H9 (cell line): ENCODE measurements around the gene PIK3C2B. TPM values are rescaled to one million over a fixed set of nuclear protein-coding genes. Genes with fewer than 3 reads are reported as not detected.

Experiments
- DNase-seq: peaks from one replicate; pipeline ENCODE4 v3.0.0-alpha.2; 2017
- H2AFZ ChIP-seq: one replicate; pipeline ENCODE4 v1.6.1; 2013; ENCODE audit warnings: mild to moderate bottlenecking, low read length, control low read depth, moderate library complexity
- H2AK5ac ChIP-seq: 2 replicates; pipeline ENCODE4 v1.6.1; 2013; ENCODE audit warnings: low read length, control low read depth, mixed read lengths; ENCODE audit not compliant: insufficient read length
- H2BK120ac ChIP-seq: one replicate; pipeline ENCODE4 v1.6.1; 2013; ENCODE audit warnings: low read depth, mild to moderate bottlenecking, low read length, control low read depth, inconsistent platforms; ENCODE audit not compliant: poor library complexity, severe bottlenecking
- H2BK12ac ChIP-seq: 2 replicates; pipeline ENCODE4 v1.6.1; 2013; ENCODE audit warnings: low read length, control low read depth, mixed read lengths, low read depth; ENCODE audit not compliant: insufficient read length
- H2BK15ac ChIP-seq: 2 replicates; pipeline ENCODE4 v1.6.1; 2013; ENCODE audit warnings: low read depth, low read length, control low read depth
- H2BK20ac ChIP-seq: one replicate; pipeline ENCODE4 v1.6.1; 2013; ENCODE audit warnings: low read depth, mild to moderate bottlenecking, low read length, control low read depth, inconsistent platforms; ENCODE audit not compliant: poor library complexity, severe bottlenecking
- H2BK5ac ChIP-seq: 2 replicates; pipeline ENCODE4 v1.6.1; 2013; ENCODE audit warnings: low read length, control low read depth, mixed read lengths; ENCODE audit not compliant: insufficient read length
- H3K14ac ChIP-seq: 2 replicates; pipeline ENCODE4 v1.6.1; 2013; ENCODE audit warnings: low read length, control low read depth; ENCODE audit not compliant: insufficient read depth
- H3K18ac ChIP-seq: 2 replicates; pipeline ENCODE4 v1.6.1; 2013; ENCODE audit warnings: low read depth, mild to moderate bottlenecking, mixed read lengths, low read length, control low read depth; ENCODE audit not compliant: insufficient read length
- H3K23ac ChIP-seq: 2 replicates; pipeline ENCODE4 v1.6.1; 2013; ENCODE audit warnings: low read length, control low read depth, mixed read lengths, low read depth; ENCODE audit not compliant: insufficient read length
- H3K23me2 ChIP-seq: 2 replicates; pipeline ENCODE4 v1.6.1; 2013; ENCODE audit warnings: low read depth, mild to moderate bottlenecking, mixed read lengths, low read length, control low read depth; ENCODE audit not compliant: insufficient read length, poor library complexity, severe bottlenecking
- H3K27ac ChIP-seq: 2 replicates; pipeline ENCODE4 v1.5.1; 2013; ENCODE audit warnings: low read length, control low read depth, mixed read lengths, low read depth; ENCODE audit not compliant: insufficient read length
- H3K27me3 ChIP-seq: 2 replicates; pipeline ENCODE4 v1.6.1; 2013; ENCODE audit warnings: low read length, control low read depth, inconsistent platforms; ENCODE audit not compliant: insufficient read depth
- H3K4ac ChIP-seq: 2 replicates; pipeline ENCODE4 v1.6.1; 2013; ENCODE audit warnings: low read depth, mild to moderate bottlenecking, control low read depth, inconsistent platforms, low read length, moderate library complexity
- H3K4me1 ChIP-seq: 2 replicates; pipeline ENCODE4 v1.6.1; 2013; ENCODE audit warnings: low read length, control low read depth, inconsistent platforms; ENCODE audit not compliant: insufficient read depth
- H3K4me2 ChIP-seq: 2 replicates; pipeline ENCODE4 v1.6.1; 2013; ENCODE audit warnings: low read length, control low read depth, mixed read lengths; ENCODE audit not compliant: insufficient read length, insufficient read depth
- H3K56ac ChIP-seq: 2 replicates; pipeline ENCODE4 v1.6.1; 2013; ENCODE audit warnings: low read depth, mild to moderate bottlenecking, mixed read lengths, low read length, control low read depth; ENCODE audit not compliant: insufficient read length
- H3K79me1 ChIP-seq: 2 replicates; pipeline ENCODE4 v1.6.1; 2013; ENCODE audit warnings: low read depth, mild to moderate bottlenecking, moderate library complexity, low read length, control low read depth, inconsistent platforms; ENCODE audit not compliant: insufficient read depth, poor library complexity, severe bottlenecking
- H3K79me2 ChIP-seq: 2 replicates; pipeline ENCODE4 v1.6.1; 2013; ENCODE audit warnings: low read length, control low read depth, inconsistent platforms; ENCODE audit not compliant: insufficient read depth
- H3K9ac ChIP-seq: 2 replicates; pipeline ENCODE4 v1.6.1; 2013; ENCODE audit warnings: low read length, control low read depth, mixed read lengths; ENCODE audit not compliant: insufficient read length; ENCODE audit errors: extremely low read depth
- H3K9me3 ChIP-seq: one replicate; pipeline ENCODE4 v1.6.1; 2013; ENCODE audit warnings: low read depth, low read length, inconsistent platforms; ENCODE audit not compliant: control insufficient read depth
- H3T11ph ChIP-seq: one replicate; pipeline ENCODE4 v1.6.1; 2013; ENCODE audit warnings: mild to moderate bottlenecking, low read length, control low read depth, inconsistent platforms
- H4K20me1 ChIP-seq: one replicate; pipeline ENCODE4 v1.6.1; 2013; ENCODE audit not compliant: control insufficient read depth, insufficient read length, insufficient read depth
- H4K5ac ChIP-seq: 2 replicates; pipeline ENCODE4 v1.6.1; 2013; ENCODE audit warnings: low read depth, mild to moderate bottlenecking, mixed read lengths, low read length, control low read depth; ENCODE audit not compliant: insufficient read length
- H4K8ac ChIP-seq: replicated peaks from 2 replicates; pipeline ENCODE4 v1.6.1; 2013; ENCODE audit warnings: low read length, control low read depth, mixed read lengths, low read depth; ENCODE audit not compliant: insufficient read length
- H4K91ac ChIP-seq: 2 replicates; pipeline ENCODE4 v1.6.1; 2013; ENCODE audit warnings: low read depth, mild to moderate bottlenecking, moderate library complexity, mixed read lengths, low read length, control low read depth; ENCODE audit not compliant: insufficient read length
- H3K27ac Mint-ChIP-seq, 3 experiments: 2 replicates in 2 of 3; 3 replicates in 1 of 3; pipeline ENCODE4 v1.8.0; 2020 to 2021; ENCODE audit warnings: mixed read lengths in 3 of 3, mild to moderate bottlenecking in 1 of 3, moderate library complexity in 1 of 3
- H3K27me3 Mint-ChIP-seq: 2 replicates; pipeline ENCODE4 v1.8.0; 2021; ENCODE audit warnings: low read depth, mild to moderate bottlenecking, moderate library complexity, mixed read lengths
- H3K36me3 Mint-ChIP-seq, 3 experiments: 2 replicates in 2 of 3; 3 replicates in 1 of 3; pipeline ENCODE4 v1.8.0; 2020 to 2021; ENCODE audit warnings: low read depth in 3 of 3, mixed read lengths in 3 of 3; ENCODE audit not compliant: insufficient read depth in 1 of 3
- H3K4me1 Mint-ChIP-seq, 2 experiments: 2 replicates each; pipeline ENCODE4 v1.8.0; 2020; ENCODE audit warnings: mixed read lengths in 2 of 2
- H3K4me3 Mint-ChIP-seq, 2 experiments: 2 replicates in 1 of 2; 3 replicates in 1 of 2; pipeline ENCODE4 v1.8.0; 2020 to 2021; ENCODE audit warnings: mild to moderate bottlenecking in 2 of 2, mixed read lengths in 2 of 2, moderate library complexity in 1 of 2
- H3K9me3 Mint-ChIP-seq, 2 experiments: 2 replicates in 1 of 2; 3 replicates in 1 of 2; pipeline ENCODE4 v1.8.0; 2020; ENCODE audit warnings: mild to moderate bottlenecking in 2 of 2, mixed read lengths in 2 of 2, moderate library complexity in 1 of 2
- CTCF ChIP-seq: fragments of 200-600 bp; sonication (generic); conservative IDR thresholded peaks from 3 replicates; pipeline ENCODE4 v1.8.0; 2021; ENCODE audit warnings: antibody characterized with exemption, mild to moderate bottlenecking
- WGBS: extraction: QIAGEN DNeasy Blood & Tissue Kit; methylation state at CpG from one replicate; pipeline ENCODE4 v1.1.7; 2013; ENCODE audit warnings: missing lambda C conversion rate, low lambda C conversion rate, mixed read lengths; ENCODE audit not compliant: insufficient read length; ENCODE audit errors: extremely low coverage; 5-methylcytosine and 5-hydroxymethylcytosine counted together
- total RNA-seq: library from RNA; stranded (reverse); gene quantifications from 2 replicates; pipeline ENCODE4 v1.2.1, GENCODE V29; 2021

The PIK3C2B gene
- total RNA-seq, 1 experiment from 2014 or later: 13.1 TPM

GRCh38 chr1:204462229-204462561, 32.4 kb downstream of the PIK3C2B start:
- Histone ChIP-seq H3K4ac (no peak overlapping the region), H3K9ac (no peak overlapping the region), H2BK20ac (no peak overlapping the region), H2BK12ac (no peak overlapping the region), H3K79me2 (no peaks in the 10 kb centered on the region), H4K20me1 (no peaks in the 10 kb centered on the region), H4K5ac (no peak overlapping the region), H3K56ac (no peak overlapping the region), H2BK5ac (no peak overlapping the region), H3K18ac (no peak overlapping the region), H3K23ac (no peak overlapping the region), H2AFZ (no peak overlapping the region), H3K79me1 (no peaks in the 10 kb centered on the region), H4K8ac (no peak overlapping the region), H2BK15ac (no peak overlapping the region), H3K9me3 (no peaks in the 10 kb centered on the region), H3K4me1 (no peaks in the 10 kb centered on the region), H3K23me2 (no peaks in the 10 kb centered on the region), H3K4me2 (no peak overlapping the region), H2BK120ac (no peak overlapping the region), H4K91ac (no peak overlapping the region), H2AK5ac (no peak overlapping the region), H3T11ph (no peak overlapping the region), H3K14ac (no peak overlapping the region), H3K27ac (no peak overlapping the region), H3K27me3 (no peaks in the 10 kb centered on the region)
- DNase-seq: no peak
- no peaks in the 10 kb centered on the region for H3K27me3 Mint-ChIP-seq
- peaks cover 16 to 25% of the 10 kb centered on the region in 2 experiments for H3K4me1 Mint-ChIP-seq
- WGBS: no CpG with 5 or more reads among the region's 4 CpGs
- TF ChIP-seq CTCF: no peak
- no peak overlapping the region for H3K4me3 Mint-ChIP-seq
- H3K27ac Mint-ChIP-seq: no peak overlapping the region
- H3K36me3 Mint-ChIP-seq: peaks cover 12 to 39% (median 30%) of the 10 kb centered on the region in 3 experiments
- no peaks in the 10 kb centered on the region for H3K9me3 Mint-ChIP-seq
